SK-N-SH (cell line): ENCODE measurements around the gene CMPK1. TPM values are rescaled to one million over a fixed set of nuclear protein-coding genes. Genes with fewer than 3 reads are reported as not detected.
"Not testable (repeated sequence)": the region's sequence is repeated elsewhere in the genome, so short reads cannot be mapped to it uniquely, and the experiment has no call there.

Source experiments
- CTCF ChIA-PET: fragments of 300-600, 350-600 bp; formaldehyde crosslinking; extraction: SDS; loops from one replicate; lab custom pipeline; 2021; lab: Yijun Ruan, JAX
- POLR2A ChIA-PET: fragments of 350-600 bp; sonication (Branson Sonifier 250); formaldehyde crosslinking; extraction: SDS; loops from one replicate; lab custom pipeline; 2020; ENCODE audit warnings: antibody characterized with exemption, inconsistent platforms; lab: Yijun Ruan, JAX
- DNase-seq: peaks from one replicate; pipeline ENCODE4 v3.0.0; 2012
- H2AFZ ChIP-seq: fragments of 200-600 bp; sonication (generic); 2 replicates; pipeline ENCODE4 v1.8.1; 2016; ENCODE audit warnings: antibody characterized with exemption, mild to moderate bottlenecking, low read depth
- H3F3A ChIP-seq: fragments of 200-600 bp; sonication (generic); replicated peaks from 2 replicates; pipeline ENCODE3; 2016; ENCODE audit warnings: antibody characterized with exemption, mild to moderate bottlenecking; ENCODE audit not compliant: insufficient read depth
- H3K27ac ChIP-seq, 2 experiments: fragments of 200-500 bp in 1 of 2; fragments of 200-600 bp in 1 of 2; sonication (Bioruptor generic) in 1 of 2; sonication (generic), shearing (Covaris generic) in 1 of 2; 2 replicates each; pipeline versions ENCODE4 v1.5.1 to v1.6.1; 2014 to 2016; ENCODE audit warnings: low read depth in 2 of 2, inconsistent platforms in 1 of 2, low read length in 1 of 2, mild to moderate bottlenecking in 1 of 2, mixed read lengths in 1 of 2
- H3K27me3 ChIP-seq: fragments of 200-600 bp; sonication (generic), shearing (Covaris generic); 2 replicates; pipeline ENCODE4 v1.6.1; 2016; ENCODE audit warnings: mixed run types; ENCODE audit not compliant: insufficient read depth
- H3K36me3 ChIP-seq, 2 experiments: fragments of 200-500 bp in 1 of 2; fragments of 200-600 bp in 1 of 2; sonication (Bioruptor generic) in 1 of 2; sonication (generic) in 1 of 2; replicated peaks in 1 of 2; 2 replicates each; pipeline versions ENCODE3 to v1.5.1; 2014 to 2016; ENCODE audit warnings: low read length in 1 of 2, mild to moderate bottlenecking in 1 of 2; ENCODE audit not compliant: insufficient read depth in 2 of 2, control insufficient read depth in 1 of 2
- H3K4me1 ChIP-seq, 2 experiments: fragments of 200-500 bp in 1 of 2; fragments of 200-600 bp in 1 of 2; sonication (Bioruptor generic) in 1 of 2; sonication (generic), shearing (Covaris generic) in 1 of 2; 2 replicates each; pipeline versions ENCODE4 v1.5.1 to v1.6.1; 2014 to 2016; ENCODE audit warnings: low read depth in 1 of 2, low read length in 1 of 2, mixed run types in 1 of 2; ENCODE audit not compliant: insufficient read depth in 2 of 2, control insufficient read depth in 1 of 2
- H3K4me2 ChIP-seq: fragments of 200-600 bp; sonication (generic), shearing (Covaris generic); 2 replicates; pipeline ENCODE4 v1.6.1; 2017; ENCODE audit warnings: mixed run types
- H3K4me3 ChIP-seq, 2 experiments: fragments of 200-500 bp in 1 of 2; fragments of 200-600 bp in 1 of 2; sonication (Bioruptor generic) in 1 of 2; sonication (generic), shearing (Covaris generic) in 1 of 2; 2 replicates each; pipeline versions ENCODE4 v1.5.1 to v1.8.1; 2014 to 2016; ENCODE audit warnings: low read depth in 2 of 2, inconsistent platforms in 1 of 2, low read length in 1 of 2, mild to moderate bottlenecking in 1 of 2, mixed read lengths in 1 of 2, moderate library complexity in 1 of 2
- H3K79me2 ChIP-seq: fragments of 200-600 bp; sonication (generic); 2 replicates; pipeline ENCODE4 v1.8.1; 2017; ENCODE audit warnings: mild to moderate bottlenecking; ENCODE audit not compliant: insufficient read depth
- H3K9ac ChIP-seq: fragments of 200-600 bp; sonication (generic); 2 replicates; pipeline ENCODE4 v1.6.1; 2017; ENCODE audit warnings: mixed run types
- H3K9me2 ChIP-seq: fragments of 200-600 bp; sonication (generic); 2 replicates; pipeline ENCODE4 v1.6.1; 2017; ENCODE audit warnings: mixed run types
- H3K9me3 ChIP-seq: fragments of 200-600 bp; sonication (generic); 2 replicates; pipeline ENCODE4 v1.6.1; 2017; ENCODE audit warnings: mixed run types, mild to moderate bottlenecking, moderate library complexity
- H4K20me1 ChIP-seq: fragments of 200-600 bp; sonication (generic); 2 replicates; pipeline ENCODE4 v1.6.1; 2017; ENCODE audit warnings: mild to moderate bottlenecking, mixed run types; ENCODE audit not compliant: insufficient read depth
- CHD2 ChIP-seq: fragments of 150-350 bp; IDR thresholded peaks from 2 replicates; pipeline ENCODE4 v1.6.1; 2018; ENCODE audit warnings: low read length; ENCODE audit not compliant: partially characterized antibody
- EP300 ChIP-seq, 2 experiments: IDR thresholded peaks; 2 replicates each; pipeline versions ENCODE4 v1.4.0 to v1.6.1; 2012; ENCODE audit warnings: borderline replicate concordance in 1 of 2, low read depth in 1 of 2, low read length in 1 of 2
- FOXJ3 ChIP-seq: sonication (generic); formaldehyde crosslinking; IDR thresholded peaks from 2 replicates; pipeline ENCODE4 v1.5.1; 2020; ENCODE audit warnings: mild to moderate bottlenecking, missing genetic modification reagents
- IRF3 ChIP-seq: fragments of 150-350 bp; IDR thresholded peaks from 2 replicates; pipeline ENCODE4 v1.6.1; 2016; ENCODE audit warnings: mild to moderate bottlenecking, low read depth, low read length
- JUND ChIP-seq: IDR thresholded peaks from 2 replicates; pipeline ENCODE4 v1.4.0; 2012
- RAD21 ChIP-seq: IDR thresholded peaks from 2 replicates; pipeline ENCODE4 v1.6.1; 2012; ENCODE audit warnings: mild to moderate bottlenecking, low read length
- RCOR1 ChIP-seq: fragments of 150-350 bp; IDR thresholded peaks from 2 replicates; pipeline ENCODE4 v1.6.1; 2017; ENCODE audit warnings: antibody characterized with exemption, low read length
- RFX5 ChIP-seq: IDR thresholded peaks from 2 replicates; pipeline ENCODE4 v1.6.1; 2012; ENCODE audit warnings: mild to moderate bottlenecking, improper control_type of control experiment, low read length
- RXRA ChIP-seq: IDR thresholded peaks from 2 replicates; pipeline ENCODE4 v1.4.0; 2012; ENCODE audit warnings: low read depth, mild to moderate bottlenecking, borderline replicate concordance
- SIN3A ChIP-seq: IDR thresholded peaks from 2 replicates; pipeline ENCODE4 v1.6.1; 2012; ENCODE audit warnings: low read depth, mild to moderate bottlenecking, low read length, moderate library complexity, borderline replicate concordance
- SMC3 ChIP-seq: IDR thresholded peaks from 2 replicates; pipeline ENCODE4 v1.6.1; 2012; ENCODE audit warnings: low read depth, low read length, improper control_type of control experiment
- TEAD4 ChIP-seq: IDR thresholded peaks from 2 replicates; pipeline ENCODE4 v1.4.0; 2012; ENCODE audit warnings: mild to moderate bottlenecking, borderline replicate concordance; ENCODE audit not compliant: insufficient read depth
- YY1 ChIP-seq: IDR thresholded peaks from 2 replicates; pipeline ENCODE4 v1.4.0; 2012; ENCODE audit warnings: low read depth, mild to moderate bottlenecking
- WGBS: methylation state at CpG from one replicate; pipeline ENCODE4 v1.1.6; 2017; ENCODE audit warnings: low lambda C conversion rate; 5-methylcytosine and 5-hydroxymethylcytosine counted together
- polyA plus RNA-seq, 3 experiments: library from polyadenylated mRNA; depleted of rRNA; stranded (reverse); fragments of >200 nt; gene quantifications; 2 replicates each; pipeline ENCODE4 v1.2.3, GENCODE V29; 2012
- TF ChIP-seq, protein P1 (sequence below): IDR thresholded peaks from 2 replicates; pipeline ENCODE4 v1.4.0; 2012; ENCODE audit warnings: low read depth, borderline replicate concordance
- TF ChIP-seq, protein P2 (sequence below): IDR thresholded peaks from 2 replicates; pipeline ENCODE4 v1.4.0; 2012; ENCODE audit warnings: low read depth

Gene CMPK1
- polyA plus RNA-seq, 1 of the 3 experiments (the other 2 are of a cell fraction), result 17.5 TPM

DNA sequence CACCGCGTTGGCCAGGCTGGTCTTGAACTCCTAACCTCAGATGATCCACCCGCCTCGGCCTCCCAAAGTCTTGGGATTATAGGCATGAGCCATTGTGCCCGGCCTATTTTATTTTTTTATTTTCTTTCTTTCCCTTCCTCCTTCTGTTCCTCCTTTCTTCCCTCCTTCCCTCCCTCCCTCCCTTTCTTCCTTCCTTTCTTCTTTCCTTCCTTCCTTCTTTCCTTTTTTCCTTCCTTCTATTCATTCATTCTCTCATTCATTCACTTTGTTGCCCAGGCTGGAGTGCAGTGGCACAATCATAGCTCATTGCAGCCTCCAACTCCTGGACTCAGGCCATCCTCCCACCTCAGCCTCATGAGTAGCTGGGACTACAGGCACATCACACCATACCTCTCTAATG lies 13.4 kb downstream of the CMPK1 start:
- H3F3A ChIP-seq, H3K36me3 ChIP-seq, DNase-seq, H3K9me3 ChIP-seq, H3K4me2 ChIP-seq, H3K4me3 ChIP-seq, H3K27me3 ChIP-seq, CTCF ChIA-PET, H3K9me2 ChIP-seq, H3K27ac ChIP-seq, H3K9ac ChIP-seq, H3K4me1 ChIP-seq, H2AFZ ChIP-seq: not testable (repeated sequence)
- WGBS, result 96% methylated on average over 5 of the region's 5 CpGs
- peaks cover 99% of the 10 kb centered on the region for H3K79me2 ChIP-seq
- POLR2A ChIA-PET, result interaction anchor here (1.2 kb wide), 1 partner anchor 13 kb away, joined by 3 read pairs; the partner anchor contains the start of gene CMPK1
- peaks cover 43% of the 10 kb centered on the region; the same call in 1 of the 2 replicates for H4K20me1 ChIP-seq

GRCh38 chr1:47347735-47348134 lies 14.1 kb downstream of the CMPK1 start:
- H3K27me3 ChIP-seq, result no peaks in the 10 kb centered on the region
- H3F3A ChIP-seq, result no peaks in the 10 kb centered on the region
- CTCF ChIA-PET, result interaction anchor here (1.0 kb wide), 1 partner anchor 41 kb away, joined by 3 read pairs; no protein-coding TSS in a partner anchor
- no peaks in the 10 kb centered on the region for H3K9me2 ChIP-seq
- no peaks in the 10 kb centered on the region for H3K9me3 ChIP-seq
- H3K9ac ChIP-seq, result no peak overlapping the region
- POLR2A ChIA-PET, result interaction anchor here (1.2 kb wide), 1 partner anchor 14 kb away, joined by 3 read pairs; the partner anchor contains the start of gene CMPK1
- H3K4me1 ChIP-seq, result peaks cover 0 to 6% of the 10 kb centered on the region in 2 experiments; a peak in 2 of 4 replicates
- DNase-seq, result no peak
- 93% methylated on average over 9 of the region's 9 CpGs for WGBS
- H3K79me2 ChIP-seq, result peaks cover 99% of the 10 kb centered on the region
- no peak overlapping the region for H3K4me3 ChIP-seq
- no peak overlapping the region for H3K4me2 ChIP-seq
- peaks cover 0 to 7% of the 10 kb centered on the region in 2 experiments for H3K36me3 ChIP-seq
- peaks cover 43% of the 10 kb centered on the region; the same call in 1 of the 2 replicates for H4K20me1 ChIP-seq
- no peak overlapping the region for H3K27ac ChIP-seq
- no peak overlapping the region for H2AFZ ChIP-seq
- TF ChIP-seq, protein P1, sequence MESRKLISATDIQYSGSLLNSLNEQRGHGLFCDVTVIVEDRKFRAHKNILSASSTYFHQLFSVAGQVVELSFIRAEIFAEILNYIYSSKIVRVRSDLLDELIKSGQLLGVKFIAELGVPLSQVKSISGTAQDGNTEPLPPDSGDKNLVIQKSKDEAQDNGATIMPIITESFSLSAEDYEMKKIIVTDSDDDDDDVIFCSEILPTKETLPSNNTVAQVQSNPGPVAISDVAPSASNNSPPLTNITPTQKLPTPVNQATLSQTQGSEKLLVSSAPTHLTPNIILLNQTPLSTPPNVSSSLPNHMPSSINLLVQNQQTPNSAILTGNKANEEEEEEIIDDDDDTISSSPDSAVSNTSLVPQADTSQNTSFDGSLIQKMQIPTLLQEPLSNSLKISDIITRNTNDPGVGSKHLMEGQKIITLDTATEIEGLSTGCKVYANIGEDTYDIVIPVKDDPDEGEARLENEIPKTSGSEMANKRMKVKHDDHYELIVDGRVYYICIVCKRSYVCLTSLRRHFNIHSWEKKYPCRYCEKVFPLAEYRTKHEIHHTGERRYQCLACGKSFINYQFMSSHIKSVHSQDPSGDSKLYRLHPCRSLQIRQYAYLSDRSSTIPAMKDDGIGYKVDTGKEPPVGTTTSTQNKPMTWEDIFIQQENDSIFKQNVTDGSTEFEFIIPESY, result no peak

GRCh38 chr1:47348246-47348645 lies 14.7 kb downstream of the CMPK1 start:
- H3K9ac ChIP-seq, result no peak overlapping the region
- H4K20me1 ChIP-seq, result peaks cover 47% of the 10 kb centered on the region; the same call in 1 of the 2 replicates
- no peak overlapping the region for H3K27ac ChIP-seq
- H3K4me1 ChIP-seq, result peaks cover 0 to 6% of the 10 kb centered on the region in 2 experiments; a peak in 2 of 4 replicates
- H3K4me2 ChIP-seq, result no peak overlapping the region
- CTCF ChIA-PET, result interaction anchor here (1.0 to 1.7 kb wide), 2 partner anchors 8 to 40 kb away, joined by 3 to 6 read pairs; no protein-coding TSS in a partner anchor
- H3K4me3 ChIP-seq, result no peak overlapping the region
- H3F3A ChIP-seq, result no peaks in the 10 kb centered on the region
- POLR2A ChIA-PET, result no interaction called here
- H2AFZ ChIP-seq, result no peak overlapping the region
- DNase-seq, result no peak
- H3K36me3 ChIP-seq, result peaks cover 0 to 7% of the 10 kb centered on the region in 2 experiments
- no peaks in the 10 kb centered on the region for H3K9me2 ChIP-seq
- H3K9me3 ChIP-seq, result no peaks in the 10 kb centered on the region
- WGBS, result 95% methylated on average over 1 of the region's 1 CpG
- H3K27me3 ChIP-seq, result no peaks in the 10 kb centered on the region
- H3K79me2 ChIP-seq, result peaks cover 99% of the 10 kb centered on the region
- no peak for TF ChIP-seq RCOR1
- TF ChIP-seq IRF3, result no peak
- no peak for TF ChIP-seq SIN3A
- TF ChIP-seq EP300 (IDR thresholded peaks at IDR 0.05; ENCODE audit: borderline replicate concordance in 1 of 2, low read depth in 1 of 2, low read length in 1 of 2), result no peak
- TF ChIP-seq CHD2, result no peak
- TF ChIP-seq JUND, result no peak
- TF ChIP-seq YY1, result no peak
- TF ChIP-seq, protein P2, sequence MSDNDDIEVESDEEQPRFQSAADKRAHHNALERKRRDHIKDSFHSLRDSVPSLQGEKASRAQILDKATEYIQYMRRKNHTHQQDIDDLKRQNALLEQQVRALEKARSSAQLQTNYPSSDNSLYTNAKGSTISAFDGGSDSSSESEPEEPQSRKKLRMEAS, result no peak
- no peak for TF ChIP-seq RFX5
- TF ChIP-seq SMC3, result no peak
- no peak for TF ChIP-seq FOXJ3
- no peak for TF ChIP-seq RXRA
- no peak for TF ChIP-seq TEAD4
- TF ChIP-seq RAD21, result no peak
